22Rv1 (cell line): ENCODE measurements around the gene MYPOP.
"Not testable (repeated sequence)": the region's sequence is repeated elsewhere in the genome, so short reads cannot be mapped to it uniquely, and the experiment has no call there.

ENCODE experiments used
- H3K27ac ChIP-seq: fragments of 450-650 bp; 2 replicates; pipeline ENCODE4 v1.5.1; 2017
- CTCF ChIP-seq: fragments of 450-650 bp; IDR thresholded peaks from 2 replicates; pipeline ENCODE4 v1.5.1; 2017; ENCODE audit warnings: mild to moderate bottlenecking
- ZFX ChIP-seq: fragments of 450-650 bp; IDR thresholded peaks from 2 replicates; pipeline ENCODE4 v1.6.1; 2017; ENCODE audit warnings: antibody characterized with exemption, borderline replicate concordance

MYPOP gene

GRCh38 chr19:45876161-45876410 is 26.3 kb downstream of the MYPOP start:
- H3K27ac ChIP-seq = no peak overlapping the region
- TF ChIP-seq ZFX (no peak), CTCF (no peak)

GRCh38 chr19:45874620-45874966 is 27.8 kb downstream of the MYPOP start:
- H3K27ac ChIP-seq = no peak overlapping the region
- TF ChIP-seq CTCF (no peak), ZFX (no peak)

GRCh38 chr19:45873219-45873772 is 29.1 kb downstream of the MYPOP start:
- no peak for TF ChIP-seq CTCF
- TF ChIP-seq ZFX = no peak
- H3K27ac ChIP-seq = no peak overlapping the region

- TF ChIP-seq ZFX = no peak
- no peak for TF ChIP-seq CTCF
- no peak overlapping the region for H3K27ac ChIP-seq
Observed at GRCh38 chr19:45872095-45872919, 30.1 kb downstream of the MYPOP start.

GRCh38 chr19:45870798-45871197 is 31.6 kb downstream of the MYPOP start:
- TF ChIP-seq CTCF = no peak
- no peak for TF ChIP-seq ZFX
- H3K27ac ChIP-seq = no peak overlapping the region

- not testable (repeated sequence) for H3K27ac ChIP-seq
Observed at GRCh38 chr19:45867241-45867640, 35.2 kb downstream of the MYPOP start.

- H3K27ac ChIP-seq = no peak overlapping the region
- TF ChIP-seq CTCF (no peak), ZFX (no peak)
Observed at GRCh38 chr19:45866400-45867176, 35.8 kb downstream of the MYPOP start.
